Astrocyte (in vitro differentiated cells and primary cell): ENCODE data around the gene STXBP2. TPM values are rescaled to one million over a fixed set of nuclear protein-coding genes. Genes with fewer than 3 reads are reported as not detected.

Experiments
- DNase-seq: peaks from one replicate; pipeline ENCODE4 v3.0.0-alpha.2; 2010; ENCODE audit warnings: low read depth
- FAIRE-seq: peaks from 2 replicates; lab custom pipeline; 2011; peaks lifted over from hg19 to GRCh38; lab: Jason Lieb, UNC
- H2AFZ ChIP-seq: 2 replicates; pipeline ENCODE4 v1.6.0; 2012; ENCODE audit warnings: low read depth, low read length, inconsistent platforms
- H3K27ac ChIP-seq: 2 replicates; pipeline ENCODE4 v1.5.1; 2011; ENCODE audit warnings: low read depth, low read length, inconsistent platforms
- H3K27me3 ChIP-seq: 2 replicates; pipeline ENCODE4 v1.6.0; 2011; ENCODE audit warnings: low read length, inconsistent platforms; ENCODE audit not compliant: insufficient read depth
- H3K36me3 ChIP-seq: 2 replicates; pipeline ENCODE4 v1.5.1; 2011; ENCODE audit warnings: low read length, inconsistent platforms; ENCODE audit not compliant: insufficient read depth
- H3K4me1 ChIP-seq: 2 replicates; pipeline ENCODE4 v1.5.1; 2011; ENCODE audit warnings: low read length, inconsistent platforms; ENCODE audit not compliant: insufficient read depth
- H3K4me2 ChIP-seq: 2 replicates; pipeline ENCODE4 v1.6.0; 2012; ENCODE audit warnings: low read length, inconsistent platforms
- H3K4me3 ChIP-seq: 2 replicates; pipeline ENCODE4 v1.5.1; 2011; ENCODE audit warnings: low read depth, mild to moderate bottlenecking, low read length, inconsistent platforms; ENCODE audit not compliant: insufficient read depth
- H3K79me2 ChIP-seq: 2 replicates; pipeline ENCODE4 v1.6.0; 2012; ENCODE audit warnings: mild to moderate bottlenecking, low read length, inconsistent platforms; ENCODE audit not compliant: insufficient read depth
- H3K9ac ChIP-seq: 2 replicates; pipeline ENCODE4 v1.6.0; 2012; ENCODE audit warnings: mild to moderate bottlenecking, low read length, inconsistent platforms
- H3K9me3 ChIP-seq: 2 replicates; pipeline ENCODE4 v1.5.1; 2012; ENCODE audit warnings: low read depth, mild to moderate bottlenecking, low read length, inconsistent platforms; ENCODE audit not compliant: insufficient read depth
- H4K20me1 ChIP-seq: 2 replicates; pipeline ENCODE4 v1.6.0; 2012; ENCODE audit warnings: low read length, inconsistent platforms; ENCODE audit not compliant: insufficient read depth
- H3K27ac Mint-ChIP-seq: one replicate; pipeline ENCODE4 v1.8.0; 2021; ENCODE audit warnings: mild to moderate bottlenecking, mixed read lengths; ENCODE audit not compliant: unreplicated experiment
- H3K27me3 Mint-ChIP-seq: one replicate; pipeline ENCODE4 v1.8.0; 2021; ENCODE audit warnings: low read depth, mixed read lengths; ENCODE audit not compliant: unreplicated experiment
- H3K36me3 Mint-ChIP-seq: one replicate; pipeline ENCODE4 v1.8.0; 2021; ENCODE audit warnings: low read depth, mixed read lengths; ENCODE audit not compliant: unreplicated experiment
- H3K4me1 Mint-ChIP-seq: one replicate; pipeline ENCODE4 v1.8.0; 2021; ENCODE audit warnings: low read depth, mixed read lengths; ENCODE audit not compliant: unreplicated experiment
- H3K4me3 Mint-ChIP-seq: one replicate; pipeline ENCODE4 v1.8.0; 2021; ENCODE audit warnings: mild to moderate bottlenecking, moderate library complexity, mixed read lengths; ENCODE audit not compliant: unreplicated experiment
- H3K9me3 Mint-ChIP-seq: one replicate; pipeline ENCODE4 v1.8.0; 2021; ENCODE audit warnings: mild to moderate bottlenecking, mixed read lengths; ENCODE audit not compliant: unreplicated experiment
- CTCF ChIP-seq: IDR thresholded peaks from 2 replicates; pipeline ENCODE4 v1.5.1; 2011; ENCODE audit warnings: low read depth, mild to moderate bottlenecking, inconsistent platforms, low read length, moderate library complexity; ENCODE audit not compliant: insufficient read depth
- EZH2 ChIP-seq: IDR thresholded peaks from 2 replicates; pipeline ENCODE4 v1.6.1; 2012; ENCODE audit warnings: mild to moderate bottlenecking, low read length, inconsistent platforms; ENCODE audit not compliant: insufficient read depth
- total RNA-seq: library from RNA; stranded (reverse); gene quantifications from 2 replicates; pipeline ENCODE4 v1.2.1, GENCODE V29; 2021

STXBP2 gene
- total RNA-seq, 1 donor from 2014 or later = 49.6 TPM

DNA sequence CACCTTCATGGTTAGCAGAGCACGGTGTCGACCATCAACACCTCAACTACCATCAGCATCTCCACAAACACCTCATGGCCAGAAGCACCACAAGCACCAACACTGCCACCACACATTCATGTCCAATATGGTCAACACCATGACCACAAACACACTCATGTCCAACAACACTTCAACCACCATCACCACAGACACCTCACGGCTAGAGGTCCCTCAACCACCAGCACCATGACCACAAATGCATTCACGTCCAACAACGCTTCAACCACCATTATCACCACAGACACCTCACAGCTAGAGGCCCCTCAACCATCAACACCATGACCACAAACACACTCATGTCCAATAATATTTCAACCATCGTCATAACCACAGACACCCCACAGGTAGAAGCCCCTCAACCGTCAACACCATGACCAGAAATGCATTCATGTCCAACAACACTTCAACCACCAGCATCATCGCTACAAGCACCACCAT, 53.9 kb downstream of the STXBP2 start:
- FAIRE-seq = no peak
- Histone ChIP-seq H3K36me3 (no peaks in the 10 kb centered on the region), H3K4me3 (no peak overlapping the region), H3K9ac (no peak overlapping the region), H3K27ac (no peak overlapping the region), H3K4me1 (no peaks in the 10 kb centered on the region), H2AFZ (no peak overlapping the region), H3K27me3 (no peaks in the 10 kb centered on the region), H3K9me3 (no peaks in the 10 kb centered on the region), H3K79me2 (no peaks in the 10 kb centered on the region), H3K4me2 (no peak overlapping the region), H4K20me1 (no peaks in the 10 kb centered on the region)
- no peak for DNase-seq
- TF ChIP-seq CTCF (no peak), EZH2 (no peak)
- no peaks in the 10 kb centered on the region for H3K36me3 Mint-ChIP-seq
- H3K27ac Mint-ChIP-seq = no peak overlapping the region
- no peaks in the 10 kb centered on the region for H3K4me1 Mint-ChIP-seq
- no peak overlapping the region for H3K4me3 Mint-ChIP-seq
- no peaks in the 10 kb centered on the region for H3K9me3 Mint-ChIP-seq
- H3K27me3 Mint-ChIP-seq = no peaks in the 10 kb centered on the region

GRCh38 chr19:7691497-7691896, 54.6 kb downstream of the STXBP2 start:
- Histone ChIP-seq H3K9me3 (no peaks in the 10 kb centered on the region), H3K36me3 (no peaks in the 10 kb centered on the region), H3K4me1 (no peaks in the 10 kb centered on the region), H3K9ac (no peak overlapping the region), H4K20me1 (no peaks in the 10 kb centered on the region), H3K27ac (no peak overlapping the region), H3K4me3 (no peak overlapping the region), H3K27me3 (no peaks in the 10 kb centered on the region), H3K4me2 (no peak overlapping the region), H2AFZ (no peak overlapping the region), H3K79me2 (no peaks in the 10 kb centered on the region)
- H3K4me1 Mint-ChIP-seq = no peaks in the 10 kb centered on the region
- no peak for FAIRE-seq
- TF ChIP-seq CTCF = no peak
- no peak for TF ChIP-seq EZH2
- H3K27me3 Mint-ChIP-seq = peaks cover 2% of the 10 kb centered on the region
- H3K4me3 Mint-ChIP-seq = no peak overlapping the region
- DNase-seq = no peak
- no peak overlapping the region for H3K27ac Mint-ChIP-seq
- no peaks in the 10 kb centered on the region for H3K36me3 Mint-ChIP-seq
- H3K9me3 Mint-ChIP-seq = no peaks in the 10 kb centered on the region

DNA sequence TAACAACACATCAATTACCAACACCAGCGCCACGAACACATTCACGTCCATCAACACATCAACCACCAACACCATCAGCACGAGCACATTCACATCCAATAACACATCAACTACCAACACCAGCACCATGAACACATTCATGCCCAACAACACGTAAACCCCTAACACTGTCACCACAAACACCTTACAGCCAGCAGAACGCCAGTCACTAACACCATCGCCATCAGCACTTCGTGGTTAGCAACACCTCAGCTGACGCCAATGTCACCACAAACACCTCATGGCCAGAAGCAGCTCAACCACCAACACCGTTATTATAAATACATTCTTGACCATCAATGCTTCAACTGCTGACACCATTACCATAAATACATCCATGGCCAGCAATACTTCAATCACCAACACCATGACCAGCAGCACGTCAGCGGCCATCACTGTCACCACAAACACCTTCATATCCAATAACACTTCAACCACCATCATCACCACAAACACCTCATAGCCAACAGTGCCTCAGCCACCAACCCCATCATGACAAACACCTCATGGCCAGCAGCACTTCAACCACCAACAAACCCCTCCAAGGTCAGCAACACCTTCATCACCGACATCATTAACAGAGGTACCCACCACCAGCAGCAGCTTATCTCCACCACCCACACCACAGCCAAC, 55.6 kb downstream of the STXBP2 start:
- Mint-ChIP-seq H3K27me3 (peaks cover 6% of the 10 kb centered on the region), H3K27ac (no peak overlapping the region), H3K4me3 (no peak overlapping the region), H3K9me3 (no peaks in the 10 kb centered on the region), H3K36me3 (no peaks in the 10 kb centered on the region), H3K4me1 (no peaks in the 10 kb centered on the region)
- DNase-seq (no peak), FAIRE-seq (no peak)
- Histone ChIP-seq H3K9ac (no peak overlapping the region), H3K4me2 (no peak overlapping the region), H3K9me3 (no peaks in the 10 kb centered on the region), H3K79me2 (no peaks in the 10 kb centered on the region), H4K20me1 (no peaks in the 10 kb centered on the region), H3K27me3 (no peaks in the 10 kb centered on the region), H3K4me1 (no peaks in the 10 kb centered on the region), H3K36me3 (no peaks in the 10 kb centered on the region), H3K4me3 (no peak overlapping the region), H2AFZ (no peak overlapping the region), H3K27ac (no peak overlapping the region)
- TF ChIP-seq EZH2 (no peak), CTCF (no peak)
